HuH-7 (cell line): Measurements from ENCODE around the gene GPRIN1.
"Not testable (repeated sequence)": the region's sequence is repeated elsewhere in the genome, so short reads cannot be mapped to it uniquely, and the experiment has no call there.

ENCODE experiments used
- DNase-seq: peaks from one replicate; pipeline ENCODE4 v3.0.0; 2011; ENCODE audit warnings: low spot score

The GPRIN1 gene

GRCh38 chr5:176624938-176625337 is 15.0 kb upstream of the GPRIN1 start:
- DNase-seq = no peak

- DNase-seq = no peak
These were observed 14.2 kb upstream of the GPRIN1 start for GRCh38 chr5:176624142-176624541.

GRCh38 chr5:176621661-176622079 is 11.7 kb upstream of the GPRIN1 start:
- no peak for DNase-seq

- DNase-seq = no peak
These were observed 10.5 kb upstream of the GPRIN1 start for GRCh38 chr5:176620333-176620981.

- no peak for DNase-seq
These were observed 9.8 kb upstream of the GPRIN1 start for GRCh38 chr5:176619569-176620332.

- no peak for DNase-seq
These were observed 9.2 kb upstream of the GPRIN1 start for GRCh38 chr5:176619203-176619568.

- no peak for DNase-seq
These were observed 8.8 kb upstream of the GPRIN1 start for GRCh38 chr5:176618783-176619182.

- DNase-seq = no peak
These were observed 6.6 kb upstream of the GPRIN1 start for GRCh38 chr5:176616511-176616910.

GRCh38 chr5:176614805-176615478 is 5.0 kb upstream of the GPRIN1 start:
- no peak for DNase-seq

- no peak for DNase-seq
These were observed 2.9 kb upstream of the GPRIN1 start for GRCh38 chr5:176612855-176613254.

GRCh38 chr5:176612008-176612407 is 2.1 kb upstream of the GPRIN1 start:
- no peak for DNase-seq

GRCh38 chr5:176611435-176611834 is 1.5 kb upstream of the GPRIN1 start:
- peak; percentile 77 for DNase-seq

GRCh38 chr5:176610435-176610773 is 448 bp upstream of the GPRIN1 start:
- peak; percentile 59 for DNase-seq

GRCh38 chr5:176608937-176609723 is 826 bp downstream of the GPRIN1 start:
- DNase-seq = no peak

- no peak for DNase-seq
These were observed 1.7 kb downstream of the GPRIN1 start for GRCh38 chr5:176608142-176608705.

GRCh38 chr5:176606875-176607274 is 3.1 kb downstream of the GPRIN1 start:
- no peak for DNase-seq

- no peak for DNase-seq
These were observed 3.9 kb downstream of the GPRIN1 start for GRCh38 chr5:176606032-176606431.

GRCh38 chr5:176603091-176603490 is 6.9 kb downstream of the GPRIN1 start:
- no peak for DNase-seq

GRCh38 chr5:176601901-176602482 is 8.0 kb downstream of the GPRIN1 start:
- DNase-seq = no peak

- not testable (repeated sequence) for DNase-seq
These were observed 10.1 kb downstream of the GPRIN1 start for GRCh38 chr5:176599749-176600430.
